Spleen (tissue), 11 donors: ENCODE data around the gene ATG16L1. TPM values are rescaled to one million over a fixed set of nuclear protein-coding genes. Genes with fewer than 3 reads are reported as not detected.

Source experiments
- DNase-seq: peaks from one replicate; pipeline ENCODE4 v3.0.0-alpha.2; 2020
- H3K27ac ChIP-seq, 8 donors: fragments of 200-600 bp; sonication (generic) in 7 of 8; 1 replicate in 4 of 8; 2 replicates in 4 of 8; pipeline versions ENCODE4 v1.5.0 to v1.8.0; 2016 to 2021; ENCODE audit warnings: inconsistent platforms in 4 of 8, mild to moderate bottlenecking in 4 of 8, moderate library complexity in 1 of 8
- H3K27me3 ChIP-seq, 7 donors: fragments of 200-600 bp; sonication (generic) in 6 of 7; replicated peaks in 1 of 7; 1 replicate in 4 of 7; 2 replicates in 3 of 7; pipeline versions ENCODE4 v1.5.0 to v1.8.0; 2016 to 2021; ENCODE audit warnings: inconsistent platforms in 3 of 7, mild to moderate bottlenecking in 1 of 7
- H3K36me3 ChIP-seq, 6 donors: fragments of 200-600 bp; sonication (generic) in 5 of 6; 1 replicate in 4 of 6; 2 replicates in 2 of 6; pipeline versions ENCODE4 v1.5.0 to v1.8.0; 2016 to 2021; ENCODE audit warnings: inconsistent platforms in 2 of 6
- H3K4me1 ChIP-seq, 6 donors: fragments of 200-600 bp; sonication (generic) in 5 of 6; 1 replicate in 3 of 6; 2 replicates in 3 of 6; pipeline versions ENCODE4 v1.5.0 to v1.8.0; 2016 to 2021; ENCODE audit warnings: inconsistent platforms in 3 of 6
- H3K4me3 ChIP-seq, 8 donors: fragments of 200-600 bp; sonication (generic) in 7 of 8; 1 replicate in 4 of 8; 2 replicates in 4 of 8; pipeline versions ENCODE4 v1.5.0 to v1.8.0; 2016 to 2021; ENCODE audit warnings: inconsistent platforms in 4 of 8, mild to moderate bottlenecking in 4 of 8, moderate library complexity in 2 of 8
- H3K9me3 ChIP-seq, 8 donors: fragments of 200-600 bp; sonication (generic) in 7 of 8; 1 replicate in 4 of 8; 2 replicates in 4 of 8; pipeline versions ENCODE4 v1.5.0 to v1.8.0; 2016 to 2021; ENCODE audit warnings: inconsistent platforms in 4 of 8
- CTCF ChIP-seq, 11 experiments: fragments of 200-600 bp in 7 of 11; fragments of 450-650 bp in 4 of 11; sonication (generic) in 4 of 11; IDR thresholded peaks in 8 of 11; conservative IDR thresholded peaks in 3 of 11; 1 replicate in 7 of 11; 2 replicates in 4 of 11; pipeline versions ENCODE4 v1.4.0 to v1.8.0; 2016 to 2021; ENCODE audit warnings: antibody characterized with exemption in 11 of 11, inconsistent platforms in 4 of 11, mild to moderate bottlenecking in 1 of 11
- POLR2A ChIP-seq, 3 donors: fragments of 450-650 bp; IDR thresholded peaks; one replicate each; pipeline ENCODE4 v1.5.1; 2017; ENCODE audit warnings: antibody characterized with exemption in 3 of 3, mild to moderate bottlenecking in 1 of 3
- POLR2AphosphoS5 ChIP-seq, 3 donors: sonication (generic); formaldehyde crosslinking; IDR thresholded peaks; one replicate each; pipeline ENCODE4 v1.5.1; 2017; ENCODE audit warnings: antibody characterized with exemption in 3 of 3
- WGBS, 5 donors: extraction: QIAGEN DNeasy Blood & Tissue Kit in 3 of 5; methylation state at CpG; one replicate each; pipeline versions ENCODE4 v1.1.5 to v1.1.7; 2013 to 2018; 5-methylcytosine and 5-hydroxymethylcytosine counted together
- intact Hi-C: fragments of 100-400 bp; cut with DNase I; formaldehyde crosslinking; loops from one replicate; pipeline ENCODE4 v1.15.0; 2023; ENCODE audit warnings: low total_unique reads
- polyA plus RNA-seq, 3 donors: library from polyadenylated mRNA; stranded (reverse); fragments of 200-250 nt; gene quantifications; one replicate each; pipeline ENCODE4 v1.2.1, GENCODE V29; 2013
- total RNA-seq, 7 donors: library from RNA; depleted of rRNA in 3 of 7; stranded (reverse); fragments of >200 nt in 3 of 7; fragmentation: NEBNext Ultra II Directional in 4 of 7; extraction: Animal tissue kit (Norgen Biotek cat#: 25700) in 4 of 7; gene quantifications; one replicate each; pipeline versions ENCODE4 v1.1.0 to v1.2.1, GENCODE V29; 2016 to 2021
- donor health status: healthy with polysubstance abuse.
- donor health status: DM: no; HTN: no; CAD: no; lungs with moderate emphysema.
- donor health status: DM: no; HTN: no; CAD: no.
- donor health status: Bipolar disorder and iron deficiency.
- donor health status: healthy.
- donor health status: DM: no; HTN: no; CAD: no.
- donor health status: DM: yes; HTN: yes; CAD: no.

The ATG16L1 gene
- total and polyA plus RNA-seq, 10 donors = 12.0 to 45.8 (median 32.3) TPM

- H3K27ac ChIP-seq = peak overlapping the region in 3 of 8 donors; percentile 8 to 23 (median 21)
- no peak for TF ChIP-seq POLR2A (IDR thresholded peaks at IDR 0.05)
- no peak for TF ChIP-seq POLR2AphosphoS5 (IDR thresholded peaks at IDR 0.05)
- TF ChIP-seq CTCF (IDR thresholded peaks at IDR 0.05 in 8 of 11, conservative IDR thresholded peaks at IDR 0.05 in 3 of 11) = no peak
- H3K27me3 ChIP-seq = no peaks in the 10 kb centered on the region
- H3K9me3 ChIP-seq = no peaks in the 10 kb centered on the region
- WGBS, 5 donors = 85 to 94% (median 93%) methylated on average over 4 of the region's 4 CpGs
- H3K4me3 ChIP-seq = no peak overlapping the region
- peaks cover 0 to 23% (median 0%) of the 10 kb centered on the region in 6 donors for H3K4me1 ChIP-seq
- no peak for DNase-seq
- H3K36me3 ChIP-seq = peaks cover 19 to 100% (median 96%) of the 10 kb centered on the region in 6 donors
- intact Hi-C loops = loop anchor here (10.0 kb wide), 1 partner anchor 163 kb away; no protein-coding TSS in a partner anchor
Measured at GRCh38 chr2:233281553-233281952, 30.1 kb downstream of the ATG16L1 start.

GRCh38 chr2:233281992-233282603 lies 30.6 kb downstream of the ATG16L1 start:
- WGBS, 5 donors = 81 to 96% (median 87%) methylated on average over 6 of the region's 6 CpGs
- no peak for DNase-seq
- Histone ChIP-seq H3K9me3 (no peaks in the 10 kb centered on the region), H3K4me1 (peaks cover 0 to 23% (median 0%) of the 10 kb centered on the region in 6 donors), H3K27ac (peak overlapping the region in 3 of 8 donors; percentile 8 to 23 (median 21)), H3K36me3 (peaks cover 16 to 100% (median 96%) of the 10 kb centered on the region in 6 donors), H3K4me3 (no peak overlapping the region), H3K27me3 (no peaks in the 10 kb centered on the region)
- TF ChIP-seq POLR2AphosphoS5 (IDR thresholded peaks at IDR 0.05) (peak in 1 of 3 donors; percentile 19), POLR2A (IDR thresholded peaks at IDR 0.05) (no peak)
- intact Hi-C loops = loop anchor here (10.0 kb wide), 1 partner anchor 163 kb away; no protein-coding TSS in a partner anchor

GRCh38 chr2:233285921-233286320 lies 34.4 kb downstream of the ATG16L1 start:
- H3K4me3 ChIP-seq = no peak overlapping the region
- no peaks in the 10 kb centered on the region for H3K27me3 ChIP-seq
- no peaks in the 10 kb centered on the region for H3K9me3 ChIP-seq
- intact Hi-C loops = loop anchor here (10.0 kb wide), 1 partner anchor 159 kb away; no protein-coding TSS in a partner anchor
- no peak for DNase-seq
- H3K27ac ChIP-seq = no peak overlapping the region
- no peak for TF ChIP-seq POLR2AphosphoS5 (IDR thresholded peaks at IDR 0.05)
- TF ChIP-seq POLR2A (IDR thresholded peaks at IDR 0.05) = no peak
- no peak for TF ChIP-seq CTCF (IDR thresholded peaks at IDR 0.05 in 8 of 11, conservative IDR thresholded peaks at IDR 0.05 in 3 of 11)
- H3K4me1 ChIP-seq = peaks cover 0 to 18% (median 0%) of the 10 kb centered on the region in 6 donors
- WGBS, 5 donors = 90 to 97% (median 93%) methylated on average over 5 of the region's 5 CpGs
- peaks cover 10 to 100% (median 90%) of the 10 kb centered on the region in 6 donors for H3K36me3 ChIP-seq

GRCh38 chr2:233287871-233288270 lies 36.4 kb downstream of the ATG16L1 start:
- H3K36me3 ChIP-seq = peaks cover 17 to 100% (median 90%) of the 10 kb centered on the region in 6 donors
- WGBS, 5 donors = 93 to 99% (median 97%) methylated on average over 6 of the region's 6 CpGs
- H3K9me3 ChIP-seq = no peaks in the 10 kb centered on the region
- peaks cover 0 to 7% (median 0%) of the 10 kb centered on the region in 6 donors for H3K4me1 ChIP-seq
- TF ChIP-seq POLR2AphosphoS5 (IDR thresholded peaks at IDR 0.05) (no peak), POLR2A (IDR thresholded peaks at IDR 0.05) (no peak), CTCF (IDR thresholded peaks at IDR 0.05 in 8 of 11, conservative IDR thresholded peaks at IDR 0.05 in 3 of 11) (no peak)
- no peaks in the 10 kb centered on the region for H3K27me3 ChIP-seq
- H3K27ac ChIP-seq = no peak overlapping the region
- intact Hi-C loops = loop anchor here (10.0 kb wide), 1 partner anchor 157 kb away; no protein-coding TSS in a partner anchor
- no peak overlapping the region for H3K4me3 ChIP-seq
- no peak for DNase-seq
